H1 (cell line): Measurements from ENCODE around the gene DCBLD2. TPM values are rescaled to one million over a fixed set of nuclear protein-coding genes. Genes with fewer than 3 reads are reported as not detected.

Experiments
- CTCF ChIA-PET: fragments of 300-600 bp; sonication (Branson Sonifier 250); formaldehyde crosslinking; loops from one replicate; lab custom pipeline; 2021; ENCODE audit not compliant: partially characterized antibody; lab: Charles Lee
- POLR2A ChIA-PET: fragments of 300-600 bp; sonication (Branson Sonifier 250); formaldehyde crosslinking; loops from one replicate; lab custom pipeline; 2021; ENCODE audit warnings: inconsistent platforms; ENCODE audit not compliant: partially characterized antibody; lab: Charles Lee
- DNase-seq, 2 experiments: peaks; one replicate each; pipeline versions ENCODE4 v3.0.0 to v3.0.0-alpha.2; 2010 to 2022; ENCODE audit warnings: low spot score in 2 of 2, low read depth in 1 of 2, mixed read lengths in 1 of 2
- FAIRE-seq: peaks from 2 replicates; lab custom pipeline; 2011; peaks lifted over from hg19 to GRCh38; lab: Jason Lieb, UNC
- H2AFZ ChIP-seq: 2 replicates; pipeline ENCODE4 v1.8.1; 2012; ENCODE audit warnings: low read length, inconsistent platforms
- H2AK5ac ChIP-seq: 2 replicates; pipeline ENCODE4 v1.6.1; 2013; ENCODE audit warnings: low read depth, low read length
- H2BK120ac ChIP-seq: replicated peaks from 2 replicates; pipeline ENCODE3; 2013; ENCODE audit warnings: low read depth, low read length, inconsistent platforms
- H2BK12ac ChIP-seq: 2 replicates; pipeline ENCODE4 v1.6.1; 2013; ENCODE audit warnings: low read depth, low read length
- H2BK15ac ChIP-seq: 2 replicates; pipeline ENCODE4 v1.6.1; 2013; ENCODE audit warnings: low read length
- H2BK20ac ChIP-seq: 2 replicates; pipeline ENCODE4 v1.6.1; 2013; ENCODE audit warnings: low read length
- H2BK5ac ChIP-seq: 2 replicates; pipeline ENCODE4 v1.6.1; 2013; ENCODE audit warnings: low read depth, low read length
- H3K14ac ChIP-seq: 2 replicates; pipeline ENCODE4 v1.6.1; 2013; ENCODE audit warnings: inconsistent platforms; ENCODE audit not compliant: insufficient read length
- H3K18ac ChIP-seq: 2 replicates; pipeline ENCODE4 v1.6.1; 2013; ENCODE audit warnings: low read length; ENCODE audit errors: extremely low read depth
- H3K23ac ChIP-seq: 2 replicates; pipeline ENCODE4 v1.6.1; 2013; ENCODE audit warnings: inconsistent platforms; ENCODE audit not compliant: insufficient read length
- H3K23me2 ChIP-seq: 2 replicates; pipeline ENCODE4 v1.6.1; 2013; ENCODE audit warnings: low read depth, low read length
- H3K27ac ChIP-seq: 2 replicates; pipeline ENCODE4 v1.6.1; 2011; ENCODE audit warnings: low read depth, low read length, inconsistent platforms
- H3K27me3 ChIP-seq, 4 experiments: replicated peaks in 1 of 4; 1 replicate in 1 of 4; 2 replicates in 3 of 4; pipeline versions ENCODE4 v1.6.1 to v1.8.1; 2011 to 2013; ENCODE audit warnings: low read length in 3 of 4, mild to moderate bottlenecking in 3 of 4, inconsistent platforms in 2 of 4, mixed read lengths in 2 of 4, moderate library complexity in 1 of 4; ENCODE audit not compliant: control insufficient read depth in 3 of 4, insufficient read depth in 3 of 4; ENCODE audit errors: extremely low read depth in 1 of 4
- H3K36me3 ChIP-seq, 4 experiments: 2 replicates each; pipeline versions ENCODE4 v1.6.1 to v1.8.1; 2011 to 2013; ENCODE audit warnings: mild to moderate bottlenecking in 4 of 4, low read length in 3 of 4, moderate library complexity in 2 of 4, control low read depth in 1 of 4, inconsistent platforms in 1 of 4; ENCODE audit not compliant: insufficient read depth in 4 of 4, control insufficient read depth in 2 of 4
- H3K4ac ChIP-seq: replicated peaks from 2 replicates; pipeline ENCODE3; 2013; ENCODE audit warnings: low read length, low read depth, mixed read lengths, inconsistent platforms; ENCODE audit not compliant: insufficient read length
- H3K4me1 ChIP-seq, 4 experiments: replicated peaks in 1 of 4; 1 replicate in 1 of 4; 2 replicates in 3 of 4; pipeline versions ENCODE4 v1.6.1 to v1.8.1; 2011 to 2013; ENCODE audit warnings: low read length in 3 of 4, inconsistent platforms in 2 of 4, mixed read lengths in 1 of 4; ENCODE audit not compliant: insufficient read depth in 4 of 4, control insufficient read depth in 3 of 4
- H3K4me2 ChIP-seq, 2 experiments: 2 replicates each; pipeline versions ENCODE4 v1.6.1 to v1.8.1; 2011 to 2013; ENCODE audit warnings: low read depth in 2 of 2, low read length in 2 of 2, control low read depth in 1 of 2, inconsistent platforms in 1 of 2, mild to moderate bottlenecking in 1 of 2; ENCODE audit not compliant: insufficient read depth in 1 of 2
- H3K4me3 ChIP-seq, 4 experiments: fragments of 200-600, 300-600 bp in 1 of 4; sonication (generic), shearing (Covaris generic), sonication (Bioruptor Twin) in 1 of 4; 2 replicates each; pipeline versions ENCODE4 v1.5.1 to v1.8.1; 2011 to 2016; ENCODE audit warnings: low read length in 4 of 4, low read depth in 3 of 4, control low read depth in 2 of 4, inconsistent platforms in 2 of 4, mild to moderate bottlenecking in 2 of 4, mixed read lengths in 1 of 4, moderate library complexity in 1 of 4; ENCODE audit not compliant: insufficient read depth in 2 of 4; ENCODE audit errors: extremely low read depth in 1 of 4
- H3K56ac ChIP-seq: replicated peaks from 2 replicates; pipeline ENCODE3; 2013; ENCODE audit warnings: low read depth, mild to moderate bottlenecking, mixed read lengths, low read length, inconsistent platforms; ENCODE audit not compliant: insufficient read length
- H3K79me1 ChIP-seq: 2 replicates; pipeline ENCODE4 v1.6.1; 2013; ENCODE audit warnings: low read depth, low read length, control low read depth
- H3K79me2 ChIP-seq, 2 experiments: 2 replicates each; pipeline versions ENCODE4 v1.6.1 to v1.8.1; 2012 to 2013; ENCODE audit warnings: low read length in 2 of 2, mild to moderate bottlenecking in 2 of 2, inconsistent platforms in 1 of 2; ENCODE audit not compliant: insufficient read depth in 2 of 2, control insufficient read depth in 1 of 2
- H3K9ac ChIP-seq, 4 experiments: replicated peaks in 1 of 4; 1 replicate in 1 of 4; 2 replicates in 3 of 4; pipeline versions ENCODE4 v1.6.1 to v1.8.1; 2011 to 2013; ENCODE audit warnings: low read depth in 3 of 4, low read length in 3 of 4, control low read depth in 2 of 4, mild to moderate bottlenecking in 2 of 4, moderate library complexity in 2 of 4, inconsistent platforms in 1 of 4; ENCODE audit errors: extremely low read depth in 1 of 4
- H3K9me3 ChIP-seq, 2 experiments: 2 replicates each; pipeline versions ENCODE4 v1.6.1 to v1.8.1; 2012 to 2013; ENCODE audit warnings: mild to moderate bottlenecking in 2 of 2, moderate library complexity in 2 of 2, control low read depth in 1 of 2, inconsistent platforms in 1 of 2, low read depth in 1 of 2, low read length in 1 of 2, mixed read lengths in 1 of 2; ENCODE audit not compliant: insufficient read depth in 2 of 2
- H4K20me1 ChIP-seq, 2 experiments: replicated peaks in 1 of 2; 2 replicates each; pipeline versions ENCODE3 to v1.8.1; 2011 to 2013; ENCODE audit warnings: inconsistent platforms in 2 of 2, low read length in 2 of 2, mild to moderate bottlenecking in 1 of 2; ENCODE audit not compliant: insufficient read depth in 2 of 2, control insufficient read depth in 1 of 2
- H4K5ac ChIP-seq: 2 replicates; pipeline ENCODE4 v1.6.1; 2013; ENCODE audit warnings: low read length, low read depth, mixed read lengths, inconsistent platforms; ENCODE audit not compliant: insufficient read length
- H4K8ac ChIP-seq: 2 replicates; pipeline ENCODE4 v1.8.0; 2013; ENCODE audit warnings: mild to moderate bottlenecking, moderate library complexity, low read length, inconsistent platforms; ENCODE audit not compliant: insufficient read depth; ENCODE audit errors: extremely low read depth
- H4K91ac ChIP-seq: replicated peaks from 2 replicates; pipeline ENCODE3; 2013; ENCODE audit warnings: low read length, mixed read lengths, inconsistent platforms; ENCODE audit not compliant: insufficient read length
- CTBP2 ChIP-seq: IDR thresholded peaks from 2 replicates; pipeline ENCODE4 v1.7.0; 2011; ENCODE audit warnings: borderline replicate concordance, mild to moderate bottlenecking, moderate library complexity, mixed read lengths, low read length; ENCODE audit not compliant: insufficient read depth, insufficient read length
- WGBS, 2 experiments: shearing (Covaris generic) in 1 of 2; methylation state at CpG; one replicate each; pipeline versions ENCODE4 v1.1.6 to v1.1.7; 2013 to 2015; ENCODE audit warnings: low lambda C conversion rate in 2 of 2, mixed read lengths in 2 of 2, inconsistent platforms in 1 of 2, low coverage in 1 of 2, missing lambda C conversion rate in 1 of 2; ENCODE audit not compliant: insufficient replicate concordance in 2 of 2, insufficient coverage in 1 of 2, insufficient read length in 1 of 2; ENCODE audit errors: extremely low coverage in 1 of 2, missing lambda C conversion rate in 1 of 2; 5-methylcytosine and 5-hydroxymethylcytosine counted together
- polyA plus RNA-seq, 7 experiments: library from polyadenylated mRNA; depleted of rRNA in 3 of 7; stranded (reverse) in 5 of 7; unstranded in 2 of 7; fragments of >200 nt in 5 of 7; fragments of 200-250 nt in 2 of 7; gene quantifications; 1 replicate in 5 of 7; 2 replicates in 1 of 7; 4 replicates in 1 of 7; pipeline versions ENCODE4 v1.2.1 to v1.2.3, GENCODE V29; 2011 to 2013; ENCODE audit warnings: missing spikeins in 2 of 7, mixed read lengths in 2 of 7
- total RNA-seq: library from RNA; stranded (reverse); fragmentation: NEBNext Ultra II Directional; extraction: Animal tissue kit (Norgen Biotek cat#: 25700); gene quantifications from 2 replicates; pipeline ENCODE4 v1.2.1, GENCODE V29; 2021

DCBLD2 gene
- total and polyA plus RNA-seq, 2 of the 8 experiments (the other 6 are each of a cell fraction or from before 2014, with no cell fraction given), result 19.6 to 63.8 TPM

DNA sequence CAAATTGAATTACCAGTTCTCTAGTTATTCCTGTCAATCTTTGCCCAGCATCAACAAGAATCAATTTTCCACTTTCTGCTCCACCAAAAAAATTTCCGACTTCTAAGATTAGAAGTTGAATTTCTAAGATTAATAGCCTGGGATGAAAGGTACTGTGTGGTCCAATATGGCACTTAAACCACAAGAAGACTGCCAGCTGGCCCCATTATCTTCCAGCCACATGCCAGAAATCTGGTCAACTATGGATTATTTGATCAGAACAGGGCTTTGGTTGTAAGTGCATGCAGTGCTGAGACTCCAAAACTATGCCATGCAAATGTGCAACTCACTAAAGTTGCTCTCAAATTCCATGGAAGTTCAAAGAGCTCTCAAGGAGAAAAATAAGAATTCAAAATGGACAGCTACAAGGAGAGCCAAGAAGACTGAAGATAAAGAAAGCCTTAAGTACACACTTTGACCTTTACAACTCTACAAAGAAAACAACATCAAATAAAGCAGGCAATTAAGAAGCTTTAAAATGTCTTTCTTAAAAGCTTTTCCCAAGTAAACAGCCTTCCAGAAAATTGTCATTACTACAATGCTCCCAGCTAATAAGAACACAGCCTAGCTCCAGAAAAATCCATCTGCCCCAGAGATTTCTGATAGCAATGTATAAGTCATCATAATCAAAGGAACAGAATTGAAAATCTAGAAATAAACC lies 74.1 kb downstream of the DCBLD2 start:
- POLR2A ChIA-PET, result interaction anchor here (0.6 to 1.6 kb wide), 3 partner anchors 11 to 167 kb away, joined by 3 to 4 read pairs (median 3); no protein-coding TSS in a partner anchor
- no peaks in the 10 kb centered on the region for H3K27me3 ChIP-seq
- H3K79me2 ChIP-seq, result no peaks in the 10 kb centered on the region
- H2BK5ac ChIP-seq, result no peak overlapping the region
- H3K23me2 ChIP-seq, result 0 out of 2 replicates have a peak, but pooled peaks cover 2% of the 10 kb centered on the region
- no peak overlapping the region for H2BK12ac ChIP-seq
- no peaks in the 10 kb centered on the region for H3K79me1 ChIP-seq
- no peak overlapping the region for H4K8ac ChIP-seq
- no peaks in the 10 kb centered on the region for H3K4me1 ChIP-seq
- no peak overlapping the region for H2BK120ac ChIP-seq
- H3K9me3 ChIP-seq, result peaks cover 6 to 11% of the 10 kb centered on the region in 2 experiments
- no peaks in the 10 kb centered on the region for H3K36me3 ChIP-seq
- no peak overlapping the region for H4K5ac ChIP-seq
- peaks cover 0 to 1% of the 10 kb centered on the region in 2 experiments for H4K20me1 ChIP-seq
- FAIRE-seq, result no peak
- no peak overlapping the region for H4K91ac ChIP-seq
- no peak overlapping the region for H2AK5ac ChIP-seq
- no peak overlapping the region for H3K4me3 ChIP-seq
- H2AFZ ChIP-seq, result no peak overlapping the region
- H3K9ac ChIP-seq, result no peak overlapping the region
- no peak overlapping the region for H3K27ac ChIP-seq
- no peak overlapping the region for H3K18ac ChIP-seq
- H2BK15ac ChIP-seq, result no peak overlapping the region
- H2BK20ac ChIP-seq, result no peak overlapping the region
- no peak for DNase-seq
- H3K4me2 ChIP-seq, result no peak overlapping the region
- no peak overlapping the region for H3K14ac ChIP-seq
- WGBS, 2 experiments, result 87% methylated on average over 1 of the region's 1 CpG; no CpG with 5 or more reads in 1 of the 2 experiments
- no peak overlapping the region for H3K56ac ChIP-seq
- no peak overlapping the region for H3K4ac ChIP-seq
- H3K23ac ChIP-seq, result no peak overlapping the region
- CTCF ChIA-PET, result interaction anchor here (0.7 to 5.1 kb wide), 4 partner anchors 10 to 167 kb away, joined by 3 to 24 read pairs (median 12); no protein-coding TSS in a partner anchor
- TF ChIP-seq CTBP2, result no peak
